Stimulated activated naive CD8-positive, alpha-beta T cell treated with anti-CD3 and anti-CD28 coated beads, Interleukin-15, Interleukin-2, amounts not matched to agents 100 U/mL and 50 U/mL, for 24 hours (primary cell): ENCODE measurements around the gene UFD1.

Source experiments
- ATAC-seq: fragments of 150-1000 bp; cut with Tn5 transposase; one replicate; pipeline ENCODE4 v1.10.0; 2021
- DNase-seq: peaks from one replicate; pipeline ENCODE4 v3.0.0; 2021

UFD1 gene

GRCh38 chr22:19424186-19424500 is 54.9 kb downstream of the UFD1 start:
- ATAC-seq, result no peak
- DNase-seq, result no peak

GRCh38 chr22:19422440-19423301 is 56.3 kb downstream of the UFD1 start:
- ATAC-seq (no peak), DNase-seq (no peak)

GRCh38 chr22:19420321-19420720 is 58.7 kb downstream of the UFD1 start:
- no peak for DNase-seq
- ATAC-seq, result no peak

GRCh38 chr22:19419464-19420178 is 59.4 kb downstream of the UFD1 start:
- ATAC-seq, result peak; percentile 94

GRCh38 chr22:19419086-19419463 is 59.9 kb downstream of the UFD1 start:
- ATAC-seq, result no peak

More at GRCh38 chr22:19419464-19420178, 59.4 kb downstream of the UFD1 start:
- peak; percentile 41 for DNase-seq

GRCh38 chr22:19412923-19413322 is 66.1 kb downstream of the UFD1 start:
- no peak for ATAC-seq
- DNase-seq, result no peak

More at GRCh38 chr22:19419086-19419463, 59.9 kb downstream of the UFD1 start:
- no peak for DNase-seq

- ATAC-seq (no peak), DNase-seq (no peak)
Measured at GRCh38 chr22:19412478-19412877, 66.5 kb downstream of the UFD1 start.

- no peak for ATAC-seq
- no peak for DNase-seq
Measured at GRCh38 chr22:19411690-19412045, 67.3 kb downstream of the UFD1 start.

GRCh38 chr22:19410941-19411689 is 67.9 kb downstream of the UFD1 start:
- no peak for DNase-seq
- ATAC-seq, result no peak

GRCh38 chr22:19407649-19408606 is 71.1 kb downstream of the UFD1 start:
- no peak for DNase-seq
- no peak for ATAC-seq

- DNase-seq, result no peak
- ATAC-seq, result no peak
Measured at GRCh38 chr22:19406846-19407245, 72.1 kb downstream of the UFD1 start.

GRCh38 chr22:19406281-19406811 is 72.6 kb downstream of the UFD1 start:
- ATAC-seq, result no peak
- no peak for DNase-seq

- ATAC-seq, result no peak
- DNase-seq, result no peak
Measured at GRCh38 chr22:19405652-19406051, 73.3 kb downstream of the UFD1 start.

- ATAC-seq (no peak), DNase-seq (no peak)
Measured at GRCh38 chr22:19405133-19405532, 73.9 kb downstream of the UFD1 start.

- ATAC-seq, result no peak
- DNase-seq, result no peak
Measured at GRCh38 chr22:19404676-19405075, 74.3 kb downstream of the UFD1 start.

- ATAC-seq, result no peak
- no peak for DNase-seq
Measured at GRCh38 chr22:19402642-19403191, 76.3 kb downstream of the UFD1 start.

- DNase-seq (no peak), ATAC-seq (no peak)
Measured at GRCh38 chr22:19401483-19401882, 77.5 kb downstream of the UFD1 start.

- no peak for DNase-seq
- no peak for ATAC-seq
Measured at GRCh38 chr22:19400881-19401280, 78.1 kb downstream of the UFD1 start.
